Measurements from ENCODE around the gene SERPING1.
"Not testable (repeated sequence)": the region's sequence is repeated elsewhere in the genome, so short reads cannot be mapped to it uniquely, and the experiment has no call there.

The SERPING1 gene

GRCh38 chr11:57638005-57638781, 40.7 kb downstream of the SERPING1 start:
- peak; percentile 83 for DNase-seq (ENCODE audit: low read depth)

GRCh38 chr11:57638811-57639320, 41.4 kb downstream of the SERPING1 start:
- no peak for DNase-seq (ENCODE audit: low read depth)

- no peak for DNase-seq (ENCODE audit: low read depth)
These were observed 42.0 kb downstream of the SERPING1 start for GRCh38 chr11:57639321-57640067.

- no peak for DNase-seq (ENCODE audit: low read depth)
These were observed 42.7 kb downstream of the SERPING1 start for GRCh38 chr11:57640068-57640800.

- peak; percentile 59 for DNase-seq (ENCODE audit: low read depth)
These were observed 43.7 kb downstream of the SERPING1 start for GRCh38 chr11:57641011-57641807.

- DNase-seq (ENCODE audit: low read depth), result no peak
These were observed 46.3 kb downstream of the SERPING1 start for GRCh38 chr11:57643802-57644201.

GRCh38 chr11:57644748-57645688, 47.5 kb downstream of the SERPING1 start:
- DNase-seq (ENCODE audit: low read depth), result peak; percentile 59

- no peak for DNase-seq (ENCODE audit: low read depth)
These were observed 48.2 kb downstream of the SERPING1 start for GRCh38 chr11:57645689-57646085.

GRCh38 chr11:57646194-57646798, 48.8 kb downstream of the SERPING1 start:
- no peak for DNase-seq (ENCODE audit: low read depth)

- no peak for DNase-seq (ENCODE audit: low read depth)
These were observed 49.4 kb downstream of the SERPING1 start for GRCh38 chr11:57646799-57647303.

- no peak for DNase-seq (ENCODE audit: low read depth)
These were observed 49.9 kb downstream of the SERPING1 start for GRCh38 chr11:57647372-57647771.

- DNase-seq (ENCODE audit: low read depth), result no peak
These were observed 50.7 kb downstream of the SERPING1 start for GRCh38 chr11:57647960-57648800.

- DNase-seq (ENCODE audit: low read depth), result no peak
These were observed 51.6 kb downstream of the SERPING1 start for GRCh38 chr11:57648801-57649735.

- peak; percentile 73 for DNase-seq (ENCODE audit: low read depth)
These were observed 52.6 kb downstream of the SERPING1 start, which contains the start of gene YPEL4 for GRCh38 chr11:57649826-57650738. Gene YPEL4, minus strand, starts transcription at chr11:57649912. Its CDS starts 2,805 bp downstream, at chr11:57647107.

- DNase-seq (ENCODE audit: low read depth), result no peak
These were observed 53.2 kb downstream of the SERPING1 start for GRCh38 chr11:57650739-57651090.

GRCh38 chr11:57651408-57651807, 53.9 kb downstream of the SERPING1 start:
- no peak for DNase-seq (ENCODE audit: low read depth)

- not testable (repeated sequence) for DNase-seq (ENCODE audit: low read depth)
These were observed 54.7 kb downstream of the SERPING1 start for GRCh38 chr11:57652230-57652629.

Data from fibroblast of gingiva (primary cell).